ENCODE measurements around the gene PPP4R1. TPM values are rescaled to one million over a fixed set of nuclear protein-coding genes. Genes with fewer than 3 reads are reported as not detected.
A peak's percentile ranks its signal among the peaks of the same experiment; 100 is the strongest.

Gene PPP4R1
- total RNA-seq, 1 experiment from 2014 or later, result 110 TPM

GRCh38 chr18:9658087-9658641, 43.8 kb upstream of the PPP4R1 start:
- Mint-ChIP-seq H3K4me3 (ENCODE audit: low read depth, unreplicated experiment) (no peak overlapping the region), H3K4me1 (ENCODE audit: low read depth, unreplicated experiment) (peaks cover 14% of the 10 kb centered on the region), H3K27me3 (ENCODE audit: unreplicated experiment) (no peaks in the 10 kb centered on the region), H3K27ac (ENCODE audit: unreplicated experiment) (peak overlapping the region; percentile 68), H3K9me3 (ENCODE audit: low read depth, unreplicated experiment) (no peaks in the 10 kb centered on the region), H3K36me3 (ENCODE audit: insufficient read depth, unreplicated experiment) (no peaks in the 10 kb centered on the region)
- intact Hi-C loops (cut with micrococcal nuclease; ENCODE audit: unreplicated experiment), result no loop called here
- DNase-seq, result peak; percentile 49
- CTCF ChIA-PET, result interaction anchor here (0.6 to 1.3 kb wide), 2 partner anchors 15 to 365 kb away, joined by 3 read pairs; no protein-coding TSS in a partner anchor
- TF ChIP-seq CTCF (IDR thresholded peaks at IDR 0.05; ENCODE audit: unreplicated experiment), result no peak
- TSS peak; percentile 96 for BruUV-seq (replicated peaks)

DNA sequence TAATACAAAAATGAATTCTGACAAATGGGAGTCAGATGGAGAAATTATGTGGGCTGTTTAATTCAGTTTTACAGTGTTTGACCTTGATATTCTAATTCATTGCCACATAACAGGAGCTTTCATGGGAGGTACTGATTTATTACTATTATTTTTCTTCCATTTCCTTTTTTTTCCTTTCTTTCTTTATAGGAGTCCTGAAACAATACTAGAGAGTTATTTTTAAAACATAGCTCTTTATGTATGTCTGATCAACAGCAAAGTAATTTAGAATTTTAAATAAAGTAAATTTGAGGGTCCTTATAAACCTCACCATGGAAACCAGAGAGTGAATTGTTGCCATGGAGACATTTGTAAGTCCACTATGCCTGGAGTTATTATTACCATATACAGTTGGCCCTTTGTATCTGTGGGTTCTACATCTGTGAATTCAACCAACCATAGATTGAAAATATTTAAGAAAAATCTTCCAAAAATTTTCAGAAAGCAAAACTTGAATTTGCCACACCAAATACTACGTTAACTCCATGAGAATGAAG, 40.9 kb upstream of the PPP4R1 start:
- H3K27me3 Mint-ChIP-seq (ENCODE audit: unreplicated experiment), result no peaks in the 10 kb centered on the region
- no peak overlapping the region for H3K4me3 Mint-ChIP-seq (ENCODE audit: low read depth, unreplicated experiment)
- no peak for TF ChIP-seq CTCF (IDR thresholded peaks at IDR 0.05; ENCODE audit: unreplicated experiment)
- H3K36me3 Mint-ChIP-seq (ENCODE audit: insufficient read depth, unreplicated experiment), result no peaks in the 10 kb centered on the region
- BruUV-seq (replicated peaks), result no TSS peak
- no peaks in the 10 kb centered on the region for H3K9me3 Mint-ChIP-seq (ENCODE audit: low read depth, unreplicated experiment)
- H3K4me1 Mint-ChIP-seq (ENCODE audit: low read depth, unreplicated experiment), result peaks cover 18% of the 10 kb centered on the region
- intact Hi-C loops (cut with micrococcal nuclease; ENCODE audit: unreplicated experiment), result loop anchor here (2.0 kb wide), 1 partner anchor 18 kb away; no protein-coding TSS in a partner anchor
- CTCF ChIA-PET, result no interaction called here
- DNase-seq, result no peak
- no peak overlapping the region for H3K27ac Mint-ChIP-seq (ENCODE audit: unreplicated experiment)

GRCh38 chr18:9653390-9653789, 39.0 kb upstream of the PPP4R1 start:
- Mint-ChIP-seq H3K27ac (ENCODE audit: unreplicated experiment) (peak overlapping the region; percentile 51), H3K4me3 (ENCODE audit: low read depth, unreplicated experiment) (no peak overlapping the region), H3K36me3 (ENCODE audit: insufficient read depth, unreplicated experiment) (no peaks in the 10 kb centered on the region), H3K4me1 (ENCODE audit: low read depth, unreplicated experiment) (peaks cover 24% of the 10 kb centered on the region), H3K9me3 (ENCODE audit: low read depth, unreplicated experiment) (no peaks in the 10 kb centered on the region), H3K27me3 (ENCODE audit: unreplicated experiment) (no peaks in the 10 kb centered on the region)
- BruUV-seq (replicated peaks), result no TSS peak
- CTCF ChIA-PET, result interaction anchor here (0.6 to 1.0 kb wide), 2 partner anchors 8 to 319 kb away, joined by 3 to 5 read pairs; no protein-coding TSS in a partner anchor
- TF ChIP-seq CTCF (IDR thresholded peaks at IDR 0.05; ENCODE audit: unreplicated experiment), result no peak
- DNase-seq, result peak; percentile 53
- intact Hi-C loops (cut with micrococcal nuclease; ENCODE audit: unreplicated experiment), result no loop called here

- H3K4me1 Mint-ChIP-seq (ENCODE audit: low read depth, unreplicated experiment), result peaks cover 27% of the 10 kb centered on the region
- no peaks in the 10 kb centered on the region for H3K27me3 Mint-ChIP-seq (ENCODE audit: unreplicated experiment)
- H3K9me3 Mint-ChIP-seq (ENCODE audit: low read depth, unreplicated experiment), result no peaks in the 10 kb centered on the region
- CTCF ChIA-PET, result no interaction called here
- no peaks in the 10 kb centered on the region for H3K36me3 Mint-ChIP-seq (ENCODE audit: insufficient read depth, unreplicated experiment)
- intact Hi-C loops (cut with micrococcal nuclease; ENCODE audit: unreplicated experiment), result no loop called here
- no peak overlapping the region for H3K4me3 Mint-ChIP-seq (ENCODE audit: low read depth, unreplicated experiment)
- peak overlapping the region; percentile 27 for H3K27ac Mint-ChIP-seq (ENCODE audit: unreplicated experiment)
- TF ChIP-seq CTCF (IDR thresholded peaks at IDR 0.05; ENCODE audit: unreplicated experiment), result no peak
- no TSS peak for BruUV-seq (replicated peaks)
- no peak for DNase-seq
These were observed 34.8 kb upstream of the PPP4R1 start for GRCh38 chr18:9649164-9649540.
